Mesenchymal stem cell (in vitro differentiated cells and primary cell): ENCODE data around the gene IL6R.
"Not testable (repeated sequence)": the region's sequence is repeated elsewhere in the genome, so short reads cannot be mapped to it uniquely, and the experiment has no call there.

Experiments
- DNase-seq: peaks from one replicate; pipeline ENCODE4 v3.0.0-alpha.2; 2013
- H2AFZ ChIP-seq: one replicate; pipeline ENCODE4 v1.6.1; 2013; ENCODE audit warnings: low read depth, mild to moderate bottlenecking, control low read depth, inconsistent platforms, low read length, moderate library complexity
- H2AK5ac ChIP-seq: 2 replicates; pipeline ENCODE4 v1.6.1; 2013; ENCODE audit warnings: low read length, moderate library complexity, mild to moderate bottlenecking, inconsistent platforms; ENCODE audit not compliant: severe bottlenecking
- H2BK120ac ChIP-seq: one replicate; pipeline ENCODE4 v1.6.1; 2013; ENCODE audit warnings: low read depth, mild to moderate bottlenecking, inconsistent platforms, low read length, moderate library complexity
- H2BK12ac ChIP-seq, 2 experiments: one replicate each; pipeline ENCODE4 v1.6.1; 2013; ENCODE audit warnings: inconsistent platforms in 2 of 2, low read length in 2 of 2, mild to moderate bottlenecking in 2 of 2, moderate library complexity in 2 of 2, control low read depth in 1 of 2
- H2BK15ac ChIP-seq: one replicate; pipeline ENCODE4 v1.6.1; 2013; ENCODE audit warnings: mild to moderate bottlenecking, low read depth, inconsistent platforms; ENCODE audit not compliant: poor library complexity, severe bottlenecking
- H2BK5ac ChIP-seq: 2 replicates; pipeline ENCODE4 v1.6.1; 2013; ENCODE audit warnings: low read depth, mild to moderate bottlenecking, low read length, control low read depth, inconsistent platforms; ENCODE audit not compliant: poor library complexity, severe bottlenecking
- H3K14ac ChIP-seq, 2 experiments: one replicate each; pipeline ENCODE4 v1.6.1; 2013; ENCODE audit warnings: inconsistent platforms in 2 of 2, low read length in 2 of 2, control low read depth in 1 of 2, mild to moderate bottlenecking in 1 of 2, moderate library complexity in 1 of 2
- H3K18ac ChIP-seq, 2 experiments: one replicate each; pipeline ENCODE4 v1.6.1; 2013; ENCODE audit warnings: inconsistent platforms in 2 of 2, low read length in 2 of 2, control low read depth in 1 of 2, low read depth in 1 of 2, mild to moderate bottlenecking in 1 of 2
- H3K23ac ChIP-seq, 2 experiments: one replicate each; pipeline ENCODE4 v1.6.1; 2013; ENCODE audit warnings: inconsistent platforms in 2 of 2, low read length in 2 of 2, mild to moderate bottlenecking in 2 of 2, moderate library complexity in 2 of 2, control low read depth in 1 of 2
- H3K27ac ChIP-seq: 2 replicates; pipeline ENCODE4 v1.5.1; 2013; ENCODE audit warnings: mild to moderate bottlenecking, moderate library complexity, low read length, control low read depth, inconsistent platforms; ENCODE audit not compliant: poor library complexity, severe bottlenecking
- H3K27me3 ChIP-seq, 2 experiments: 2 replicates each; pipeline versions ENCODE4 v1.6.1 to v1.7.0; 2013; ENCODE audit warnings: low read length in 2 of 2, mild to moderate bottlenecking in 2 of 2, moderate library complexity in 2 of 2, control low read depth in 1 of 2, inconsistent platforms in 1 of 2; ENCODE audit not compliant: control insufficient read depth in 1 of 2, insufficient read depth in 1 of 2
- H3K36me3 ChIP-seq, 2 experiments: 2 replicates each; pipeline versions ENCODE4 v1.6.1 to v1.7.0; 2013; ENCODE audit warnings: low read length in 2 of 2, control low read depth in 1 of 2, inconsistent platforms in 1 of 2, low read depth in 1 of 2, mild to moderate bottlenecking in 1 of 2; ENCODE audit not compliant: insufficient read depth in 2 of 2, control insufficient read depth in 1 of 2
- H3K4ac ChIP-seq, 2 experiments: one replicate each; pipeline ENCODE4 v1.6.1; 2013; ENCODE audit warnings: inconsistent platforms in 2 of 2, low read length in 2 of 2, mild to moderate bottlenecking in 2 of 2, moderate library complexity in 2 of 2, control low read depth in 1 of 2, low read depth in 1 of 2
- H3K4me1 ChIP-seq: 2 replicates; pipeline ENCODE4 v1.6.1; 2013; ENCODE audit warnings: low read depth, low read length, control low read depth; ENCODE audit not compliant: control insufficient read depth, insufficient read depth
- H3K4me2 ChIP-seq: 2 replicates; pipeline ENCODE4 v1.6.1; 2013; ENCODE audit warnings: low read length, mild to moderate bottlenecking, inconsistent platforms; ENCODE audit not compliant: poor library complexity, severe bottlenecking
- H3K4me3 ChIP-seq, 2 experiments: 2 replicates each; pipeline versions ENCODE4 v1.5.1 to v1.7.0; 2013; ENCODE audit warnings: low read length in 2 of 2, mild to moderate bottlenecking in 2 of 2, control low read depth in 1 of 2, low read depth in 1 of 2; ENCODE audit not compliant: insufficient read depth in 1 of 2
- H3K79me1 ChIP-seq: replicated peaks from 2 replicates; pipeline ENCODE4 v1.6.1; 2013; ENCODE audit warnings: mild to moderate bottlenecking, control low read depth, low read length, inconsistent platforms; ENCODE audit not compliant: poor library complexity, severe bottlenecking
- H3K9ac ChIP-seq: 2 replicates; pipeline ENCODE4 v1.7.0; 2013; ENCODE audit warnings: mild to moderate bottlenecking, low read length, moderate library complexity
- H3K9me3 ChIP-seq: 2 replicates; pipeline ENCODE4 v1.7.0; 2013; ENCODE audit warnings: mild to moderate bottlenecking, low read length; ENCODE audit not compliant: control insufficient read depth
- H4K8ac ChIP-seq: one replicate; pipeline ENCODE4 v1.6.1; 2013; ENCODE audit warnings: inconsistent platforms, mild to moderate bottlenecking, low read length, moderate library complexity
- H4K91ac ChIP-seq: one replicate; pipeline ENCODE4 v1.6.1; 2013; ENCODE audit warnings: mild to moderate bottlenecking, low read length, inconsistent platforms
- WGBS: methylation state at CpG from one replicate; pipeline ENCODE4 v1.1.7; 2013; ENCODE audit warnings: mixed read lengths; 5-methylcytosine and 5-hydroxymethylcytosine counted together

IL6R gene

GRCh38 chr1:154419620-154420571, 14.8 kb downstream of the IL6R start:
- H2BK5ac ChIP-seq, result peak overlapping the region; percentile 84
- peak overlapping the region; percentile 92 for H4K91ac ChIP-seq
- peaks cover 0 to 2% of the 10 kb centered on the region in 2 experiments for H3K36me3 ChIP-seq
- peak overlapping the region; percentile 29 to 92 for H3K4ac ChIP-seq
- H3K79me1 ChIP-seq, result peaks cover 8% of the 10 kb centered on the region
- H3K27me3 ChIP-seq, result no peaks in the 10 kb centered on the region
- DNase-seq, result peak; percentile 93
- H3K4me3 ChIP-seq, result peak overlapping the region in 1 of 2 experiments; percentile 72
- peak overlapping the region in 1 of 2 experiments; percentile 90 for H3K23ac ChIP-seq
- H2BK120ac ChIP-seq, result peak overlapping the region; percentile 88
- H3K9me3 ChIP-seq, result no peaks in the 10 kb centered on the region
- H2AK5ac ChIP-seq, result peak overlapping the region; percentile 97
- no peak overlapping the region for H2AFZ ChIP-seq
- H3K9ac ChIP-seq, result peak overlapping the region; percentile 90
- peak overlapping the region; percentile 98 for H2BK15ac ChIP-seq
- no peak overlapping the region for H3K14ac ChIP-seq
- peak overlapping the region; percentile 87 for H4K8ac ChIP-seq
- WGBS, result 45% methylated on average over 12 of the region's 13 CpGs
- peak overlapping the region; percentile 69 to 97 for H2BK12ac ChIP-seq
- peak overlapping the region; percentile 93 for H3K27ac ChIP-seq
- H3K4me1 ChIP-seq, result peaks cover 47% of the 10 kb centered on the region
- peak overlapping the region; percentile 71 to 95 for H3K18ac ChIP-seq
- peak overlapping the region; percentile 47 for H3K4me2 ChIP-seq

DNA sequence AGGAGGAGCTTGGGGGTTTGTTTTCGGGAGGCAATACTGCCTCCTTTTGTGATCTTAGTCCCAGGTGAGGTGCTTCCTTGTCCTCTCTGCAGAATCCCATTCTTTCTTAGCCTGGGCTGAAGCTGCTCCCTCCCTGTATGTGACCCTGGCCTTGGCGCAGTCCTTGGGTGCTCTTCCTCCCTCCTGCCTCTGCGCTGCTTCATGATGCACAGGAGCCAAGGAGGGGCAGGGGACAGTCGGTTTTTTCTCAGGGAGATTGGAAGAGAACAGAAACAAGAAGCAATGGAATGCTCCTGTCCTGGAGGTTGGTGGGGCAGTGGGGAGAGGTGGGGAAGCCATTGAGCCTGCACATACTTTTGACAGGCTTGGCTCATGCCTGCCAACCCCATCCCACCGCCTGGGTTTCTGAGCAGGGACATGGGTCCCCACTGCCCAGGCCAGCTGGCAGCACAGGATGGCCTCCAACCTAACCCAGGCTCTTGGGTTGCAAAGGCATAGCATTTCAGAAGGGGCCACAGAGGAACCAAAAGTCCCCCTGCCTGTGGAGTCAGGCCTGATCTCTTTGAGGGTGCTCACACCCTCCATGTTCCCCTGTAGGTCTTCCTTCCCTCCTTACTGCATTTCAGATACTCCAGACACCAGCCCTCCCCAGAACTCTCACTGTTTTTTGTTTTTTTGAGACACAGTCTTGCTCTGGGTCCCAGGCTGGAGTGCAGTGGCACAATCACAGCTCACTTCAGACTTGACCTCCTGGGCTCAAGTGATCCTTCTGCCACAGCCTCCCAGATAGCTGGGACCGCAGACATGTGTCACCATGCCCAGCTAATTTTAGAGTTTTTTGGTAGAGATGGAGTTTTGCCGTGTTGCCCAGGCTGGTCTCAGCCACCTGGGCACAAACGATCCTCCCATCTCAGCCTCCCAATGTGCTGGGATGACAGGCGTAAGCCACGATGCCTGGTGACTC, 16.1 kb downstream of the IL6R start:
- peak overlapping the region; percentile 46 to 91 for H3K4ac ChIP-seq
- H3K14ac ChIP-seq, result peak overlapping the region in 1 of 2 experiments; percentile 26
- peak overlapping the region; percentile 75 to 88 for H3K18ac ChIP-seq
- H4K8ac ChIP-seq, result peak overlapping the region; percentile 58
- H3K79me1 ChIP-seq, result peaks cover 10% of the 10 kb centered on the region
- peak overlapping the region; percentile 76 for H4K91ac ChIP-seq
- peak overlapping the region; percentile 99 for H2AK5ac ChIP-seq
- 82% methylated on average over 8 of the region's 10 CpGs for WGBS
- H3K4me1 ChIP-seq, result peaks cover 47% of the 10 kb centered on the region
- H2AFZ ChIP-seq, result no peak overlapping the region
- no peak overlapping the region for H3K4me3 ChIP-seq
- H3K4me2 ChIP-seq, result no peak overlapping the region
- peak overlapping the region; percentile 44 for H3K27ac ChIP-seq
- H3K9me3 ChIP-seq, result no peaks in the 10 kb centered on the region
- no peak for DNase-seq
- H3K36me3 ChIP-seq, result peaks cover 0 to 2% of the 10 kb centered on the region in 2 experiments
- H3K27me3 ChIP-seq, result no peaks in the 10 kb centered on the region
- peak overlapping the region; percentile 11 for H2BK120ac ChIP-seq
- peak overlapping the region; percentile 14 for H3K9ac ChIP-seq
- no peak overlapping the region for H2BK5ac ChIP-seq
- peak overlapping the region; percentile 80 to 93 for H2BK12ac ChIP-seq
- H3K23ac ChIP-seq, result peak overlapping the region in 1 of 2 experiments; percentile 70
- peak overlapping the region; percentile 73 for H2BK15ac ChIP-seq

DNA sequence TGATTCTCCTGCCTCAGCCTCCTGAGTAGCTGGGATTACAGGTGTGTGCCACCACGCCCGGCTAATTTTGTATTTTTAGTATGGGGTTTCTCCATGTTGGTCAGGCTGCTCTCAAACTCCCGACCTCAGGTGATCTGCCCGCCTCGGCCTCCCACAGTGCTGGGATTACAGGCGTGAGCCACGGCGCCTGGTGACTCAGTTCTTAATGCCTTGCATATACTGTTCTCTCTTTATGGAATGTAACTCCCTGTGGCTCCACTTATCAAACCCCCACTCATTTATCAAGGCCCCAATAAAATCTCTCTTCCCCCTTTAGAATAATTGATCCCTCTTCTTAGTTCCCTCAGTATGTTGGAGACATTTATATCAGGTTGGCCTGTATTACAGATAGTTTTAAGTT, 16.9 kb downstream of the IL6R start:
- H3K36me3 ChIP-seq, H3K23ac ChIP-seq, H3K27me3 ChIP-seq, H3K4me2 ChIP-seq, DNase-seq, H2BK5ac ChIP-seq, H3K18ac ChIP-seq, H3K4me3 ChIP-seq, H2BK15ac ChIP-seq, H3K9ac ChIP-seq, H2BK12ac ChIP-seq, H3K9me3 ChIP-seq, H3K4ac ChIP-seq, H2BK120ac ChIP-seq, H2AFZ ChIP-seq, H4K91ac ChIP-seq, H3K79me1 ChIP-seq, H3K14ac ChIP-seq, H2AK5ac ChIP-seq, H4K8ac ChIP-seq: not testable (repeated sequence)
- Histone ChIP-seq H3K4me1 (peaks cover 48% of the 10 kb centered on the region), H3K27ac (peak overlapping the region; percentile 13)
- WGBS, result 80% methylated on average over 8 of the region's 8 CpGs
